ENCODE results near the gene TSPAN13.

Gene TSPAN13

GRCh38 chr7:16758036-16758435, 4.5 kb downstream of the TSPAN13 start:
- Histone ChIP-seq H3K4me3 (no peak overlapping the region), H3K9me3 (no peaks in the 10 kb centered on the region), H3K36me3 (no peaks in the 10 kb centered on the region), H3K27me3 (peaks cover 0 to 5% of the 10 kb centered on the region in 2 donors), H3K4me1 (peaks cover 0 to 18% (median 3%) of the 10 kb centered on the region in 4 donors), H3K27ac (no peak overlapping the region)
- TF ChIP-seq CTCF (IDR thresholded peaks at IDR 0.05) = no peak
- intact Hi-C loops (cut with DNase I; ENCODE audit: low total_unique reads) = no loop called here
- no peak for DNase-seq

- peaks cover 0 to 9% (median 2%) of the 10 kb centered on the region in 4 donors for H3K4me1 ChIP-seq
These were observed 5.4 kb downstream of the TSPAN13 start for GRCh38 chr7:16758631-16759611.

GRCh38 chr7:16759840-16760239, 6.3 kb downstream of the TSPAN13 start:
- Histone ChIP-seq H3K9me3 (no peaks in the 10 kb centered on the region), H3K36me3 (no peaks in the 10 kb centered on the region), H3K4me1 (peaks cover 0 to under 1% (median 0%) of the 10 kb centered on the region in 4 donors), H3K4me3 (no peak overlapping the region), H3K27me3 (no peaks in the 10 kb centered on the region), H3K27ac (no peak overlapping the region)
- TF ChIP-seq CTCF (IDR thresholded peaks at IDR 0.05) = no peak
- no peak for DNase-seq
- intact Hi-C loops (cut with DNase I; ENCODE audit: low total_unique reads) = no loop called here

More at GRCh38 chr7:16758631-16759611, 5.4 kb downstream of the TSPAN13 start:
- Histone ChIP-seq H3K27ac (no peak overlapping the region), H3K36me3 (no peaks in the 10 kb centered on the region), H3K27me3 (peaks cover 0 to 4% of the 10 kb centered on the region in 2 donors), H3K4me3 (no peak overlapping the region), H3K9me3 (no peaks in the 10 kb centered on the region)
- intact Hi-C loops (cut with DNase I; ENCODE audit: low total_unique reads) = no loop called here
- TF ChIP-seq CTCF (IDR thresholded peaks at IDR 0.05) = no peak
- no peak for DNase-seq

GRCh38 chr7:16762177-16762576, 8.6 kb downstream of the TSPAN13 start:
- TF ChIP-seq CTCF (IDR thresholded peaks at IDR 0.05) = no peak

GRCh38 chr7:16764942-16765341, 11.4 kb downstream of the TSPAN13 start:
- intact Hi-C loops (cut with DNase I; ENCODE audit: low total_unique reads) = no loop called here
- no peaks in the 10 kb centered on the region for H3K4me1 ChIP-seq
- no peaks in the 10 kb centered on the region for H3K36me3 ChIP-seq
- H3K4me3 ChIP-seq = no peak overlapping the region
- H3K27me3 ChIP-seq = no peaks in the 10 kb centered on the region
- TF ChIP-seq CTCF (IDR thresholded peaks at IDR 0.05) = no peak
- H3K27ac ChIP-seq = no peak overlapping the region
- DNase-seq = no peak
- H3K9me3 ChIP-seq = no peaks in the 10 kb centered on the region

More at GRCh38 chr7:16762177-16762576, 8.6 kb downstream of the TSPAN13 start:
- DNase-seq = no peak
- Histone ChIP-seq H3K27ac (no peak overlapping the region), H3K36me3 (no peaks in the 10 kb centered on the region), H3K4me1 (no peaks in the 10 kb centered on the region), H3K4me3 (no peak overlapping the region), H3K9me3 (no peaks in the 10 kb centered on the region), H3K27me3 (no peaks in the 10 kb centered on the region)
- intact Hi-C loops (cut with DNase I; ENCODE audit: low total_unique reads) = no loop called here

Measured in tibial artery (tissue), 4 donors.